Right ventricle myocardium superior (tissue), 1 donor: ENCODE data around the gene PLCB4. TPM values are rescaled to one million over a fixed set of nuclear protein-coding genes. Genes with fewer than 3 reads are reported as not detected.

Experiments used
- ATAC-seq: fragments of 200-7000 bp; cut with Tn5 transposase; one replicate; pipeline ENCODE4 v1.9.1; 2020; ENCODE audit warnings: mild to moderate bottlenecking; ENCODE audit not compliant: poor library complexity
- DNase-seq: peaks from one replicate; pipeline ENCODE4 v3.0.0-alpha.2; 2020
- intact Hi-C: fragments of 100-400 bp; cut with DNase I; formaldehyde crosslinking; loops from one replicate; pipeline ENCODE4 v1.11.2; 2022
- total RNA-seq: library from RNA; stranded (reverse); fragmentation: NEBNext Ultra II Directional; extraction: Animal tissue kit (Norgen Biotek cat#: 25700); gene quantifications from one replicate; pipeline ENCODE4 v1.2.1, GENCODE V29; 2021
- donor health status: DM: no; HTN: yes; CAD: no; lungs with severe emphysema.

PLCB4 gene
- total RNA-seq, 1 donor from 2014 or later, result 27.4 TPM

GRCh38 chr20:9322661-9323060 lies 253.8 kb downstream of the PLCB4 start:
- no peak for ATAC-seq
- intact Hi-C loops, result no loop called here

GRCh38 chr20:9323622-9324021 lies 254.7 kb downstream of the PLCB4 start:
- DNase-seq, result no peak

More at GRCh38 chr20:9322661-9323060, 253.8 kb downstream of the PLCB4 start:
- DNase-seq, result no peak

DNA sequence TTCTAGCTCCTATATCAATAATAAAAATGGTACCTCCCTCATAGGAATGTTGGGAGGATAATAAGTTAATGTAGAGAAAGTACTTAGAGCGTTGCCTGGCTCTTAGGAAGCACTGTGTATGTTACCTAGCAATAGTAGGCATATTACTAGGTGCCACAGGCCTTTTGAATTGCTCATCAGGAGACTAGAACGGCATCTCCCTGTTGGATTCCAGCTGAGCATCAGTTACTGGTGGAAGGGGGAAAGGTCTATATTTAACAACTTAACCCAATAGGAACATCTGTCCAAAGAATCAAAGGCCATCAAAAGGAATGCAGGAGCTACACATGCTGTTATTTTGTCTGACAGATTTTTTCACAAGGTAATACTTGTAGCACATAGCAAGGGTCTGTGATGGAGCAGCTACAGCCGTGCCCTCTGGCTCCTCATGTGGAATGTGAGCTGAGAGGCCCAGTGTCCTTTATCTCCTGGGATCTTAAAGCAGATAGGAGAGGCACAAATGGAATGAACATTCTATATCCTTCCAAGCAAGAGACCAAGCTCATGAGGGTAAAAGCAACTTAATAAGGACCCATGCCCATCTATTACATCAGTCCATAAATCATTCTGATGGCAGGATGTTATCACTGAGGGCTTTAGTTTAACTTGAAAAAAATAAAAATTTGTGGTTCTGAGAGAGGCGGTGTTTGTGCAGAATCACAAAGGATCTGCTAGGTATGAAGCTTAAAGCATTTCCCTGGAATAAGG lies 260.6 kb downstream of the PLCB4 start:
- ATAC-seq (no peak), DNase-seq (no peak)
- intact Hi-C loops, result no loop called here

More at GRCh38 chr20:9323622-9324021, 254.7 kb downstream of the PLCB4 start:
- ATAC-seq, result no peak
- intact Hi-C loops, result no loop called here

- ATAC-seq, result peak; percentile 14
- intact Hi-C loops, result no loop called here
These were observed 261.3 kb downstream of the PLCB4 start for GRCh38 chr20:9330151-9330550.

GRCh38 chr20:9331707-9332435 lies 263.0 kb downstream of the PLCB4 start:
- ATAC-seq (peak; percentile 68), DNase-seq (no peak)
- intact Hi-C loops, result no loop called here

More at GRCh38 chr20:9330151-9330550, 261.3 kb downstream of the PLCB4 start:
- DNase-seq, result no peak

GRCh38 chr20:9332791-9333479 lies 264.0 kb downstream of the PLCB4 start:
- ATAC-seq (no peak), DNase-seq (no peak)
- intact Hi-C loops, result no loop called here

- ATAC-seq (no peak), DNase-seq (no peak)
- intact Hi-C loops, result no loop called here
These were observed 266.0 kb downstream of the PLCB4 start for GRCh38 chr20:9334866-9335265.

DNA sequence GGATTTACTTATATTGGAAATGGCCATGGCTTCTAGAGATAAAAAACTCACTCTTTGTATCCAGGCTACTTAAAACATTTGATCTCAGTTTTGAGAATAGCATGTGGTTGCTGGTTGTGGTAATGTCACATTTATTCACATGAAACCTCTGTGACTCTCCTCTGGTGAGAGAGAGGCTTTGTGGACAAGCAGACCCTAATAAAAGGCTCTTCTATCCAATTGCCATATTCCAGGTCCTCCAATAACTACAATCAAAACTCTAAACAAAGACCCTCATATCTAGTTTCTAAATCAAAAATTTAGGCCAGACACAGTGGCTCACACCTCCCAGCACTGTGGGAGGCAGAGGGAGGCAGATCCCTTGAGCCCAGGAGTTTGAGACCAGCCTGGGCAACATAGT lies 269.2 kb downstream of the PLCB4 start:
- intact Hi-C loops, result no loop called here
- ATAC-seq (no peak), DNase-seq (no peak)

GRCh38 chr20:9339708-9340107 lies 270.8 kb downstream of the PLCB4 start:
- ATAC-seq (no peak), DNase-seq (no peak)
- intact Hi-C loops, result no loop called here

GRCh38 chr20:9342651-9343050 lies 273.8 kb downstream of the PLCB4 start:
- ATAC-seq, result no peak
- intact Hi-C loops, result no loop called here

DNA sequence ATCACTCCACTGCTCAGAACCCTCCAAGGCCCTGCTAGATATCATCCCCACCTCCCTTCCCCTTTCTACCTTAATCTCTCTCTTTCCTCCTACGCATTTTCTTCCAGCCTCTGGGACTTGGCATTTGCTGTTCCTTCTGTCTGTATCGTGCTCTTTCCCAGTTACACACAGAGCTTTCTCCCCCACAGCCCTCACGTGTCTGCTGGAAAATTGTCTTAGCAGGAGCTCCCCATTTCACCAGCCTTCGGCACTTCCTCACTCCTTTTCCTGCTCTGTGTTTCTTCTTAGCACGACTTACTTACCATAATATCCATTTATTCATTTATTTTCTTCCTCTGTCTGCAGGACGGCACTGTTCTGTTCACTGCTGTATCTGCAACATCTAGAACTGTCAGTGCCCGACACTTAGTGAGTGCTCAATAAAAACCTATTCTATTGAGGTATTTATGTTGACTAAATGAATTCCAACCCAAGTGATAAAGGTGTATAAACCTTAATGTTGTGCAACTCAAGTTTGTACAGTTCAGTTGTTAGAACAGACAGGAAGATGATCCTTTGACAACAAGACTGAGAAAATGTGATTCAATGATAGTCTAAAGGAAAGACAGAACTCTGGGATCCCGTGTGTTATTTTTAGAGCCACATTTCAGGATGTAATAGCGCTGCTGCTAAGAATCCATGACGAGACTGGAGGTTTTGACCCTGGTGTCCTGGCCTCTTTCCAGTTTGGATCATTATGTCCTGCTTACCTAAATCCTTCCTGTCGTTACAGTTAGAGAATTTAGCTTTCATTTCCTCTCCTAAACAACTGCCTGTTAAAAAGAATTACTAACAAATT lies 275.4 kb downstream of the PLCB4 start:
- no peak for DNase-seq
- intact Hi-C loops, result no loop called here
- peak; percentile 76 for ATAC-seq

More at GRCh38 chr20:9342651-9343050, 273.8 kb downstream of the PLCB4 start:
- DNase-seq, result no peak

GRCh38 chr20:9348316-9348715 lies 279.4 kb downstream of the PLCB4 start:
- intact Hi-C loops, result no loop called here
- ATAC-seq (no peak), DNase-seq (no peak)

- intact Hi-C loops, result no loop called here
- ATAC-seq, result no peak
- no peak for DNase-seq
These were observed 279.9 kb downstream of the PLCB4 start for GRCh38 chr20:9348747-9349146.

- intact Hi-C loops, result no loop called here
- ATAC-seq, result no peak
These were observed 280.4 kb downstream of the PLCB4 start for GRCh38 chr20:9349249-9349648.

GRCh38 chr20:9352739-9353138 lies 283.9 kb downstream of the PLCB4 start:
- DNase-seq (no peak), ATAC-seq (no peak)
- intact Hi-C loops, result loop anchor here (10.0 kb wide), 1 partner anchor 278 kb away; no protein-coding TSS in a partner anchor

More at GRCh38 chr20:9349249-9349648, 280.4 kb downstream of the PLCB4 start:
- no peak for DNase-seq

GRCh38 chr20:9353180-9353915 lies 284.5 kb downstream of the PLCB4 start:
- DNase-seq (no peak), ATAC-seq (peak; percentile 71)
- intact Hi-C loops, result loop anchor here (10.0 kb wide), 1 partner anchor 279 kb away; no protein-coding TSS in a partner anchor

DNA sequence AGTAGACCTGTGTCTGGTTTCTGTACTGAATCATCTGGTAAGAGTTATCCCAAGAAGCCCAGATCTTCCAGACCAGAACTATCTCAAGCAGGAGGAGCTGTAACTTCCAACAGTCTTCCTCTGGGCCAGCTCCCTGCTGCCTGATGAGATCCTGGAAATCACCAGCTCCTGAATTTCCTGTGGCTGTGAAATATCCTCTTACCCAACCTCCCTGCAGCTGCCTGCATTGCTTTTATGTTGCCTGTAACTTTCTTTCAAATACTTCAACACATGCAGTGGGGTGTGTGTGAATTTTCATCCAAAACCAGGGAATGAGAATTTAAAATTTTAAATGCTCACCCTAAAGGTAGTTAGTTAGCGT lies 285.0 kb downstream of the PLCB4 start:
- DNase-seq, result no peak
- intact Hi-C loops, result loop anchor here (10.0 kb wide), 1 partner anchor 279 kb away; no protein-coding TSS in a partner anchor
- peak; percentile 8 for ATAC-seq

GRCh38 chr20:9354579-9354978 lies 285.7 kb downstream of the PLCB4 start:
- ATAC-seq, result peak; percentile 40
- intact Hi-C loops, result loop anchor here (10.0 kb wide), 1 partner anchor 280 kb away; no protein-coding TSS in a partner anchor

More at GRCh38 chr20:9354579-9354978, 285.7 kb downstream of the PLCB4 start:
- no peak for DNase-seq
